NT2/D1 (cell line): Measurements from ENCODE around the gene NLRC5.

Source experiments
- DNase-seq: peaks from one replicate; pipeline ENCODE4 v3.0.0-alpha.2; 2011; ENCODE audit warnings: low read depth, low spot score
- H3K27me3 ChIP-seq: 2 replicates; pipeline ENCODE4 v1.6.0; 2011; ENCODE audit warnings: mild to moderate bottlenecking; ENCODE audit not compliant: insufficient read length, insufficient read depth
- H3K36me3 ChIP-seq: 2 replicates; pipeline ENCODE4 v1.6.1; 2011; ENCODE audit warnings: mild to moderate bottlenecking, low read length, mixed read lengths; ENCODE audit not compliant: insufficient read depth, insufficient read length
- H3K4me1 ChIP-seq: 2 replicates; pipeline ENCODE4 v1.5.1; 2011; ENCODE audit not compliant: insufficient read depth, insufficient read length
- H3K4me3 ChIP-seq: 2 replicates; pipeline ENCODE4 v1.5.1; 2011; ENCODE audit warnings: low read depth; ENCODE audit not compliant: insufficient read length
- H3K9ac ChIP-seq: 2 replicates; pipeline ENCODE4 v1.6.0; 2011; ENCODE audit warnings: low read depth; ENCODE audit not compliant: insufficient read length
- H3K9me3 ChIP-seq: 2 replicates; pipeline ENCODE4 v1.5.1; 2011; ENCODE audit warnings: mild to moderate bottlenecking, low read length; ENCODE audit not compliant: insufficient read depth
- SUZ12 ChIP-seq: IDR thresholded peaks from 2 replicates; pipeline ENCODE4 v1.6.1; 2011; ENCODE audit not compliant: insufficient read length, insufficient read depth; ENCODE audit errors: extremely low read depth
- YY1 ChIP-seq: IDR thresholded peaks from 2 replicates; pipeline ENCODE4 v1.6.1; 2011; ENCODE audit not compliant: insufficient read length, insufficient read depth
- ZNF274 ChIP-seq: IDR thresholded peaks from 2 replicates; pipeline ENCODE4 v1.6.1; 2011; ENCODE audit warnings: mild to moderate bottlenecking, low read depth, low read length

The NLRC5 gene

GRCh38 chr16:57077714-57078113 is 88.4 kb downstream of the NLRC5 start:
- no peaks in the 10 kb centered on the region for H3K9me3 ChIP-seq
- H3K36me3 ChIP-seq = no peaks in the 10 kb centered on the region
- H3K4me3 ChIP-seq = no peak overlapping the region
- no peak for TF ChIP-seq SUZ12
- TF ChIP-seq YY1 = no peak
- no peak overlapping the region for H3K9ac ChIP-seq
- DNase-seq = no peak
- H3K27me3 ChIP-seq = peaks cover 3% of the 10 kb centered on the region
- H3K4me1 ChIP-seq = peaks cover 5% of the 10 kb centered on the region

- no peak overlapping the region for H3K4me3 ChIP-seq
- H3K27me3 ChIP-seq = peaks cover 3% of the 10 kb centered on the region
- no peaks in the 10 kb centered on the region for H3K9me3 ChIP-seq
- DNase-seq = no peak
- no peak for TF ChIP-seq YY1
- no peak overlapping the region for H3K9ac ChIP-seq
- no peaks in the 10 kb centered on the region for H3K36me3 ChIP-seq
- H3K4me1 ChIP-seq = peaks cover 9% of the 10 kb centered on the region
Measured at GRCh38 chr16:57081744-57082143, 92.4 kb downstream of the NLRC5 start.

- no peak overlapping the region for H3K4me3 ChIP-seq
- H3K9ac ChIP-seq = no peak overlapping the region
- H3K9me3 ChIP-seq = no peaks in the 10 kb centered on the region
- peaks cover 9% of the 10 kb centered on the region for H3K4me1 ChIP-seq
- TF ChIP-seq ZNF274 = no peak
- no peak for TF ChIP-seq SUZ12
- TF ChIP-seq YY1 = no peak
- H3K36me3 ChIP-seq = no peaks in the 10 kb centered on the region
- no peak for DNase-seq
- peaks cover 3% of the 10 kb centered on the region for H3K27me3 ChIP-seq
Measured at GRCh38 chr16:57082664-57083063, 93.3 kb downstream of the NLRC5 start.

GRCh38 chr16:57083485-57084126 is 94.2 kb downstream of the NLRC5 start:
- H3K36me3 ChIP-seq = no peaks in the 10 kb centered on the region
- H3K4me3 ChIP-seq = no peak overlapping the region
- TF ChIP-seq YY1 (no peak), SUZ12 (no peak), ZNF274 (no peak)
- no peaks in the 10 kb centered on the region for H3K9me3 ChIP-seq
- H3K27me3 ChIP-seq = peaks cover 3% of the 10 kb centered on the region
- H3K4me1 ChIP-seq = peaks cover 6% of the 10 kb centered on the region
- H3K9ac ChIP-seq = no peak overlapping the region
- DNase-seq = no peak

GRCh38 chr16:57084257-57084770 is 95.0 kb downstream of the NLRC5 start:
- Histone ChIP-seq H3K27me3 (peaks cover 3% of the 10 kb centered on the region), H3K9me3 (no peaks in the 10 kb centered on the region), H3K4me3 (no peak overlapping the region), H3K9ac (no peak overlapping the region), H3K4me1 (peaks cover 3% of the 10 kb centered on the region), H3K36me3 (no peaks in the 10 kb centered on the region)
- DNase-seq = peak; percentile 72
- TF ChIP-seq SUZ12 (no peak), ZNF274 (no peak), YY1 (no peak)

- H3K4me3 ChIP-seq = no peak overlapping the region
- no peaks in the 10 kb centered on the region for H3K9me3 ChIP-seq
- no peak for DNase-seq
- no peaks in the 10 kb centered on the region for H3K36me3 ChIP-seq
- TF ChIP-seq ZNF274 (no peak), YY1 (no peak), SUZ12 (no peak)
- peaks cover 3% of the 10 kb centered on the region for H3K4me1 ChIP-seq
- H3K27me3 ChIP-seq = peaks cover 3% of the 10 kb centered on the region
- no peak overlapping the region for H3K9ac ChIP-seq
Measured at GRCh38 chr16:57084996-57085395, 95.6 kb downstream of the NLRC5 start.

- H3K9ac ChIP-seq = no peak overlapping the region
- no peaks in the 10 kb centered on the region for H3K36me3 ChIP-seq
- no peak for DNase-seq
- no peaks in the 10 kb centered on the region for H3K9me3 ChIP-seq
- peaks cover 6% of the 10 kb centered on the region for H3K4me1 ChIP-seq
- no peak overlapping the region for H3K4me3 ChIP-seq
- H3K27me3 ChIP-seq = no peaks in the 10 kb centered on the region
- TF ChIP-seq YY1 = no peak
- TF ChIP-seq ZNF274 = no peak
- no peak for TF ChIP-seq SUZ12
Measured at GRCh38 chr16:57087003-57087402, 97.6 kb downstream of the NLRC5 start.
